Parathyroid adenoma (tissue), 2 donors: ENCODE results near the gene POLR3H.

Source experiments
- H2AFZ ChIP-seq: fragments of 300-600 bp; sonication (generic); one replicate; pipeline ENCODE4 v1.7.0; 2017; ENCODE audit warnings: antibody characterized with exemption, mild to moderate bottlenecking
- H3K27ac ChIP-seq: fragments of 300-600 bp; sonication (generic); one replicate; pipeline ENCODE4 v1.7.0; 2017
- H3K27me3 ChIP-seq: fragments of 300-600 bp; sonication (generic); one replicate; pipeline ENCODE4 v1.7.0; 2017; ENCODE audit warnings: low read length; ENCODE audit not compliant: control insufficient read depth, insufficient read depth
- H3K36me3 ChIP-seq: fragments of 300-600 bp; sonication (generic); one replicate; pipeline ENCODE4 v1.7.0; 2017; ENCODE audit warnings: low read length; ENCODE audit not compliant: control insufficient read depth, insufficient read depth
- H3K4me1 ChIP-seq: fragments of 300-600 bp; sonication (generic); one replicate; pipeline ENCODE4 v1.7.0; 2017; ENCODE audit warnings: control low read depth
- H3K4me2 ChIP-seq: fragments of 300-600 bp; sonication (generic); one replicate; pipeline ENCODE4 v1.7.0; 2017; ENCODE audit warnings: low read length
- H3K4me3 ChIP-seq: fragments of 300-600 bp; sonication (generic); one replicate; pipeline ENCODE4 v1.7.0; 2017; ENCODE audit warnings: low read depth, low read length
- H3K79me2 ChIP-seq: fragments of 300-600 bp; sonication (generic); one replicate; pipeline ENCODE4 v1.7.0; 2017; ENCODE audit warnings: control low read depth
- H3K9ac ChIP-seq: fragments of 300-600 bp; sonication (generic); one replicate; pipeline ENCODE4 v1.7.0; 2017; ENCODE audit warnings: mild to moderate bottlenecking
- H3K9me3 ChIP-seq: fragments of 300-600 bp; sonication (generic); one replicate; pipeline ENCODE4 v1.7.0; 2017; ENCODE audit warnings: low read length; ENCODE audit not compliant: control insufficient read depth
- CTCF ChIP-seq: fragments of 300-600 bp; sonication (generic); IDR thresholded peaks from one replicate; pipeline ENCODE4 v1.7.0; 2017; ENCODE audit warnings: antibody characterized with exemption, mild to moderate bottlenecking
- donor health status: primary hyperparathyroidism.

POLR3H gene

GRCh38 chr22:41498303-41498835 is 45.9 kb downstream of the POLR3H start:
- H3K36me3 ChIP-seq, result no peaks in the 10 kb centered on the region
- TF ChIP-seq CTCF, result no peak
- no peak overlapping the region for H3K4me3 ChIP-seq
- H3K27me3 ChIP-seq, result no peaks in the 10 kb centered on the region
- H2AFZ ChIP-seq, result no peak overlapping the region
- peaks cover 13% of the 10 kb centered on the region for H3K4me1 ChIP-seq
- peaks cover 42% of the 10 kb centered on the region for H3K79me2 ChIP-seq
- no peaks in the 10 kb centered on the region for H3K9me3 ChIP-seq
- peak overlapping the region; percentile 88 for H3K27ac ChIP-seq
- no peak overlapping the region for H3K9ac ChIP-seq
- H3K4me2 ChIP-seq, result no peak overlapping the region

DNA sequence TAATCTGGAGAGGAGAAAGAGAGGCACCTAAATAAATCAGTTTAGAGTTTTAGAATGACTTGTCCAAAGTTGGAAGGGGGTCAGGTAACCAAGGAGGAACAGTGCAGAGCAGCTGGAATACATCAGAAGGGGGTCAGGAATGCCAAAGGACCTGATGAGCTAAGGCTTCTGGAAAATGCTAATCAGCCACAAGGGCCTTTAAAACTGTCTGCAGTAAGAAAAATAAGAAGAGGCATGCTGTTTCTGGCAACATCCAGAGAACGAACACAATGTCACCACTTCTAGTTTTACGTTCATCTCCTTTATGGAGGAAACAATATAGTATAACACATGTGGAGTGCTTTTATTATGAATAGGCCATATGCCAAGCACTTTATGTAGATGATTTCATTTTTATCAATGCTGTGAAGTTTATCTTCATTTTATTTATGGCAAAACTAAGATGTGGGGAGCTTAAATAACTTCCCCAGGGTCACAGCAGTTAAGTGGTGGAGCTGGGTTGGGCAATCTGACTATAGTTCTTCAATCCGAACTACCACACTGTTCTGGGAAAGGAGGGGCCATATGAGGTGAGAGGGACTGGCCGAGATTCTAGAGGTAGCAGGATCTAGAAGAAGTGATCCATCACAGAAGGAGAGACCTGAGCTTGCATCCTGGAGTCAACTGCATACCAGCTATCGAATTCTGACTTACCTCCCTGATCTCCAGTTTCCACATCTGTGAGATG is 52.7 kb downstream of the POLR3H start:
- Histone ChIP-seq H3K27me3 (no peaks in the 10 kb centered on the region), H3K27ac (peak overlapping the region; percentile 49), H3K79me2 (peaks cover 37% of the 10 kb centered on the region), H2AFZ (no peak overlapping the region), H3K36me3 (no peaks in the 10 kb centered on the region), H3K9ac (no peak overlapping the region), H3K4me1 (peaks cover 31% of the 10 kb centered on the region), H3K4me3 (no peak overlapping the region), H3K4me2 (no peak overlapping the region), H3K9me3 (no peaks in the 10 kb centered on the region)
- TF ChIP-seq CTCF, result no peak

GRCh38 chr22:41488596-41489385 is 55.5 kb downstream of the POLR3H start:
- H3K4me3 ChIP-seq, result no peak overlapping the region
- H3K79me2 ChIP-seq, result peaks cover 20% of the 10 kb centered on the region
- no peak overlapping the region for H2AFZ ChIP-seq
- H3K27ac ChIP-seq, result peak overlapping the region; percentile 79
- H3K27me3 ChIP-seq, result no peaks in the 10 kb centered on the region
- no peak for TF ChIP-seq CTCF
- no peaks in the 10 kb centered on the region for H3K9me3 ChIP-seq
- peak overlapping the region; percentile 36 for H3K4me2 ChIP-seq
- H3K9ac ChIP-seq, result no peak overlapping the region
- peaks cover 32% of the 10 kb centered on the region for H3K4me1 ChIP-seq
- no peaks in the 10 kb centered on the region for H3K36me3 ChIP-seq

- no peaks in the 10 kb centered on the region for H3K9me3 ChIP-seq
- H3K36me3 ChIP-seq, result no peaks in the 10 kb centered on the region
- peaks cover 31% of the 10 kb centered on the region for H3K4me1 ChIP-seq
- H3K9ac ChIP-seq, result no peak overlapping the region
- H3K4me2 ChIP-seq, result peak overlapping the region; percentile 36
- peak overlapping the region; percentile 79 for H3K27ac ChIP-seq
- no peak overlapping the region for H2AFZ ChIP-seq
- peaks cover 19% of the 10 kb centered on the region for H3K79me2 ChIP-seq
- H3K27me3 ChIP-seq, result no peaks in the 10 kb centered on the region
- H3K4me3 ChIP-seq, result no peak overlapping the region
- no peak for TF ChIP-seq CTCF
Observed at GRCh38 chr22:41488076-41488475, 56.2 kb downstream of the POLR3H start.
